Activated T-cell treated with anti-CD3 and anti-CD28 coated beads for 4 hours (primary cell): Measurements from ENCODE around the gene SLC66A1.

Source experiments
- DNase-seq: peaks from one replicate; pipeline ENCODE4 v3.0.0-alpha.2; 2020

Gene SLC66A1

GRCh38 chr1:19306941-19307340 is 5.2 kb upstream of the SLC66A1 start:
- no peak for DNase-seq

GRCh38 chr1:19307794-19308508 is 4.2 kb upstream of the SLC66A1 start:
- DNase-seq, result no peak

GRCh38 chr1:19308509-19308907 is 3.6 kb upstream of the SLC66A1 start:
- DNase-seq, result no peak

- DNase-seq, result no peak
These were observed 2.9 kb upstream of the SLC66A1 start for GRCh38 chr1:19309123-19309813.

- no peak for DNase-seq
These were observed 2.1 kb upstream of the SLC66A1 start for GRCh38 chr1:19310061-19310460.

- DNase-seq, result no peak
These were observed 1.2 kb upstream of the SLC66A1 start for GRCh38 chr1:19310720-19311502.

GRCh38 chr1:19311503-19311930 is 609 bp upstream of the SLC66A1 start:
- DNase-seq, result no peak

GRCh38 chr1:19312782-19313635 is 883 bp downstream of the SLC66A1 start:
- DNase-seq, result no peak

GRCh38 chr1:19313636-19313959 is 1.5 kb downstream of the SLC66A1 start:
- no peak for DNase-seq

- no peak for DNase-seq
These were observed 2.1 kb downstream of the SLC66A1 start for GRCh38 chr1:19313961-19314882.

GRCh38 chr1:19315378-19316198 is 3.5 kb downstream of the SLC66A1 start:
- no peak for DNase-seq

GRCh38 chr1:19317126-19317910 is 5.2 kb downstream of the SLC66A1 start:
- DNase-seq, result no peak

GRCh38 chr1:19319196-19319595 is 7.1 kb downstream of the SLC66A1 start:
- DNase-seq, result no peak

GRCh38 chr1:19321071-19321470 is 8.9 kb downstream of the SLC66A1 start:
- DNase-seq, result no peak

- no peak for DNase-seq
These were observed 10.4 kb downstream of the SLC66A1 start for GRCh38 chr1:19322481-19322880.

- no peak for DNase-seq
These were observed 12.0 kb downstream of the SLC66A1 start for GRCh38 chr1:19323987-19324664.

GRCh38 chr1:19324665-19324990 is 12.5 kb downstream of the SLC66A1 start:
- DNase-seq, result no peak

GRCh38 chr1:19325368-19325957 is 13.3 kb downstream of the SLC66A1 start:
- DNase-seq, result no peak
